IPS-15b (cell line): Measurements from ENCODE around the gene CEP112.

Source experiments
- H3K27me3 ChIP-seq: one replicate; pipeline ENCODE4 v1.6.1; 2013; ENCODE audit warnings: low read length; ENCODE audit not compliant: control insufficient read depth, insufficient read depth
- H3K36me3 ChIP-seq: one replicate; pipeline ENCODE4 v1.6.1; 2013; ENCODE audit warnings: low read length; ENCODE audit not compliant: control insufficient read depth, insufficient read depth
- H3K4me1 ChIP-seq: one replicate; pipeline ENCODE4 v1.6.1; 2013; ENCODE audit warnings: mild to moderate bottlenecking, low read length; ENCODE audit not compliant: control insufficient read depth, insufficient read depth
- H3K4me3 ChIP-seq: one replicate; pipeline ENCODE4 v1.5.1; 2013; ENCODE audit warnings: low read depth, low read length
- H3K9ac ChIP-seq: one replicate; pipeline ENCODE4 v1.6.1; 2013; ENCODE audit warnings: low read depth, mild to moderate bottlenecking, low read length
- H3K9me3 ChIP-seq: one replicate; pipeline ENCODE4 v1.6.1; 2013; ENCODE audit warnings: mild to moderate bottlenecking, low read length; ENCODE audit not compliant: control insufficient read depth, insufficient read depth

The CEP112 gene

GRCh38 chr17:65914784-65915342 lies 277.1 kb downstream of the CEP112 start:
- no peak overlapping the region for H3K4me3 ChIP-seq
- no peak overlapping the region for H3K9ac ChIP-seq
- H3K4me1 ChIP-seq, result no peaks in the 10 kb centered on the region
- no peaks in the 10 kb centered on the region for H3K9me3 ChIP-seq
- H3K36me3 ChIP-seq, result no peaks in the 10 kb centered on the region
- H3K27me3 ChIP-seq, result no peaks in the 10 kb centered on the region

- Histone ChIP-seq H3K4me3 (no peak overlapping the region), H3K4me1 (no peaks in the 10 kb centered on the region), H3K9me3 (no peaks in the 10 kb centered on the region), H3K27me3 (no peaks in the 10 kb centered on the region), H3K36me3 (no peaks in the 10 kb centered on the region), H3K9ac (no peak overlapping the region)
Observed at GRCh38 chr17:65913326-65913850, 278.5 kb downstream of the CEP112 start.

- no peaks in the 10 kb centered on the region for H3K27me3 ChIP-seq
- H3K9ac ChIP-seq, result no peak overlapping the region
- no peaks in the 10 kb centered on the region for H3K4me1 ChIP-seq
- H3K4me3 ChIP-seq, result no peak overlapping the region
- no peaks in the 10 kb centered on the region for H3K36me3 ChIP-seq
- H3K9me3 ChIP-seq, result no peaks in the 10 kb centered on the region
Observed at GRCh38 chr17:65910836-65911235, 281.1 kb downstream of the CEP112 start.

GRCh38 chr17:65902831-65903522 lies 289.0 kb downstream of the CEP112 start:
- no peaks in the 10 kb centered on the region for H3K4me1 ChIP-seq
- H3K4me3 ChIP-seq, result no peak overlapping the region
- no peaks in the 10 kb centered on the region for H3K9me3 ChIP-seq
- H3K9ac ChIP-seq, result no peak overlapping the region
- H3K27me3 ChIP-seq, result no peaks in the 10 kb centered on the region
- H3K36me3 ChIP-seq, result no peaks in the 10 kb centered on the region

- no peaks in the 10 kb centered on the region for H3K36me3 ChIP-seq
- no peak overlapping the region for H3K9ac ChIP-seq
- H3K9me3 ChIP-seq, result no peaks in the 10 kb centered on the region
- H3K27me3 ChIP-seq, result no peaks in the 10 kb centered on the region
- no peak overlapping the region for H3K4me3 ChIP-seq
- no peaks in the 10 kb centered on the region for H3K4me1 ChIP-seq
Observed at GRCh38 chr17:65902155-65902554, 289.8 kb downstream of the CEP112 start.

GRCh38 chr17:65901394-65901793 lies 290.5 kb downstream of the CEP112 start:
- Histone ChIP-seq H3K4me3 (no peak overlapping the region), H3K27me3 (no peaks in the 10 kb centered on the region), H3K9me3 (no peaks in the 10 kb centered on the region), H3K4me1 (no peaks in the 10 kb centered on the region), H3K36me3 (no peaks in the 10 kb centered on the region), H3K9ac (no peak overlapping the region)

- Histone ChIP-seq H3K9ac (no peak overlapping the region), H3K4me1 (no peaks in the 10 kb centered on the region), H3K9me3 (no peaks in the 10 kb centered on the region), H3K27me3 (no peaks in the 10 kb centered on the region), H3K4me3 (no peak overlapping the region), H3K36me3 (no peaks in the 10 kb centered on the region)
Observed at GRCh38 chr17:65900216-65900615, 291.7 kb downstream of the CEP112 start.

GRCh38 chr17:65898651-65899050 lies 293.3 kb downstream of the CEP112 start:
- H3K4me1 ChIP-seq, result no peaks in the 10 kb centered on the region
- H3K9ac ChIP-seq, result no peak overlapping the region
- H3K27me3 ChIP-seq, result no peaks in the 10 kb centered on the region
- H3K9me3 ChIP-seq, result no peaks in the 10 kb centered on the region
- no peak overlapping the region for H3K4me3 ChIP-seq
- no peaks in the 10 kb centered on the region for H3K36me3 ChIP-seq

GRCh38 chr17:65896889-65897288 lies 295.0 kb downstream of the CEP112 start:
- no peaks in the 10 kb centered on the region for H3K27me3 ChIP-seq
- no peaks in the 10 kb centered on the region for H3K9me3 ChIP-seq
- no peak overlapping the region for H3K4me3 ChIP-seq
- no peak overlapping the region for H3K9ac ChIP-seq
- no peaks in the 10 kb centered on the region for H3K36me3 ChIP-seq
- no peaks in the 10 kb centered on the region for H3K4me1 ChIP-seq

GRCh38 chr17:65895969-65896368 lies 296.0 kb downstream of the CEP112 start:
- H3K9me3 ChIP-seq, result no peaks in the 10 kb centered on the region
- no peaks in the 10 kb centered on the region for H3K4me1 ChIP-seq
- H3K4me3 ChIP-seq, result no peak overlapping the region
- no peaks in the 10 kb centered on the region for H3K36me3 ChIP-seq
- no peaks in the 10 kb centered on the region for H3K27me3 ChIP-seq
- no peak overlapping the region for H3K9ac ChIP-seq

- H3K9me3 ChIP-seq, result no peaks in the 10 kb centered on the region
- no peaks in the 10 kb centered on the region for H3K4me1 ChIP-seq
- no peak overlapping the region for H3K4me3 ChIP-seq
- no peak overlapping the region for H3K9ac ChIP-seq
- H3K36me3 ChIP-seq, result no peaks in the 10 kb centered on the region
- no peaks in the 10 kb centered on the region for H3K27me3 ChIP-seq
Observed at GRCh38 chr17:65893692-65894279, 298.1 kb downstream of the CEP112 start.

- Histone ChIP-seq H3K9ac (no peak overlapping the region), H3K27me3 (no peaks in the 10 kb centered on the region), H3K4me1 (no peaks in the 10 kb centered on the region), H3K4me3 (no peak overlapping the region), H3K9me3 (no peaks in the 10 kb centered on the region), H3K36me3 (no peaks in the 10 kb centered on the region)
Observed at GRCh38 chr17:65892912-65893377, 299.0 kb downstream of the CEP112 start.
